ENCODE results near the gene RYR2.

GRCh38 chr1:237139732-237140131 is 97.7 kb downstream of the RYR2 start:
- TF ChIP-seq, protein P1, sequence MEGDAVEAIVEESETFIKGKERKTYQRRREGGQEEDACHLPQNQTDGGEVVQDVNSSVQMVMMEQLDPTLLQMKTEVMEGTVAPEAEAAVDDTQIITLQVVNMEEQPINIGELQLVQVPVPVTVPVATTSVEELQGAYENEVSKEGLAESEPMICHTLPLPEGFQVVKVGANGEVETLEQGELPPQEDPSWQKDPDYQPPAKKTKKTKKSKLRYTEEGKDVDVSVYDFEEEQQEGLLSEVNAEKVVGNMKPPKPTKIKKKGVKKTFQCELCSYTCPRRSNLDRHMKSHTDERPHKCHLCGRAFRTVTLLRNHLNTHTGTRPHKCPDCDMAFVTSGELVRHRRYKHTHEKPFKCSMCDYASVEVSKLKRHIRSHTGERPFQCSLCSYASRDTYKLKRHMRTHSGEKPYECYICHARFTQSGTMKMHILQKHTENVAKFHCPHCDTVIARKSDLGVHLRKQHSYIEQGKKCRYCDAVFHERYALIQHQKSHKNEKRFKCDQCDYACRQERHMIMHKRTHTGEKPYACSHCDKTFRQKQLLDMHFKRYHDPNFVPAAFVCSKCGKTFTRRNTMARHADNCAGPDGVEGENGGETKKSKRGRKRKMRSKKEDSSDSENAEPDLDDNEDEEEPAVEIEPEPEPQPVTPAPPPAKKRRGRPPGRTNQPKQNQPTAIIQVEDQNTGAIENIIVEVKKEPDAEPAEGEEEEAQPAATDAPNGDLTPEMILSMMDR (conservative IDR thresholded peaks at IDR 0.05), result no peak
- no peak for TF ChIP-seq ZFX (IDR thresholded peaks at IDR 0.05)
